HL-60/S4 treated with retinoic acid at 250 ng/mL for 4 days and 3 days (cell line): ENCODE results near the gene DCAF15.

Source experiments
- in situ Hi-C: fragments of 300-500 bp; cut with MboI; formaldehyde crosslinking; loops from 2 replicates; pipeline ENCODE4 v1.7.0; 2022; ENCODE audit warnings: low sequenced_read_pairs

Gene DCAF15

GRCh38 chr19:13930402-13930801 lies 21.9 kb upstream of the DCAF15 start:
- in situ Hi-C loops: no loop called here

GRCh38 chr19:13931391-13932148 lies 20.7 kb upstream of the DCAF15 start:
- in situ Hi-C loops: no loop called here

- in situ Hi-C loops: no loop called here
These were observed 20.1 kb upstream of the DCAF15 start for GRCh38 chr19:13932149-13932637.

DNA sequence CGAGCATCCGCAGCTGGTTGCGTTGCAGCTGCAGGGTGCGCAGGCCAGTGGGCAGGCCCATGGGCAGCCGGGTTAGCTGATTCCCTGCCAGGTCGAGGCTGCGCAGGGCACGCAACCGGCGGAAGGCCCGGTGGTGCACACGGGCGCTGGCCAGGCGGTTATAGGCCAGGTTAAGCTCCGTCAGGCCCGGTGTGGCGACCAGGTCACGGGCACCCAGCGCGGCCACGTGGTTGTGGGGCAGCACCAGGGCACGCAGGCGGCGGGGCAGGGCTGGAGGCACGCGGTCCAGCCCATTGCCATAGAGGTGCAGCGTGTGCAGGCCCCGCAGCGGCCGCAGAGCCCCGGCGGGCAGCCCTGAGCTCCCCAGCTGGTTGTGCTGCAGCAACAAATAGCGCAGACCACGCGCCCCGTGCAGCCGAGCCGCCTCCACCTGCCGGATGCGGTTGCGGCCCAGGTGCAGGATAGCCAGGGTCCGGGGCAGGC lies 19.4 kb upstream of the DCAF15 start:
- in situ Hi-C loops: no loop called here

DNA sequence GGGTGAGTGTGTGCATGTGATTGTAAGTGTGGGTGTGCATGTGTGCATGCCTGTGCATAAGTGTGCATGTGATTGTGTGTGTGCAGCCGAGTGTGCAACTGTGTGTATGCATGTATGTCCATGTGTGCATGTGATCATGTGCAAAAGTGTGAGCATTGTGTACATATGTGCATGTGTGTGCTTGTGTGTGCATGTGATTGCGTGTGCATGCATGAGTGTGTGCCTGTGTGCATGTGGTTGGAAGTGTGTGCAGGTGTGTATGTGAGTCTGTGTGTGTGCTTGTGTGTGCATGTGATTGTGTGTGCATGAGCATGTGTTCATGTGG lies 17.6 kb upstream of the DCAF15 start:
- in situ Hi-C loops: no loop called here

DNA sequence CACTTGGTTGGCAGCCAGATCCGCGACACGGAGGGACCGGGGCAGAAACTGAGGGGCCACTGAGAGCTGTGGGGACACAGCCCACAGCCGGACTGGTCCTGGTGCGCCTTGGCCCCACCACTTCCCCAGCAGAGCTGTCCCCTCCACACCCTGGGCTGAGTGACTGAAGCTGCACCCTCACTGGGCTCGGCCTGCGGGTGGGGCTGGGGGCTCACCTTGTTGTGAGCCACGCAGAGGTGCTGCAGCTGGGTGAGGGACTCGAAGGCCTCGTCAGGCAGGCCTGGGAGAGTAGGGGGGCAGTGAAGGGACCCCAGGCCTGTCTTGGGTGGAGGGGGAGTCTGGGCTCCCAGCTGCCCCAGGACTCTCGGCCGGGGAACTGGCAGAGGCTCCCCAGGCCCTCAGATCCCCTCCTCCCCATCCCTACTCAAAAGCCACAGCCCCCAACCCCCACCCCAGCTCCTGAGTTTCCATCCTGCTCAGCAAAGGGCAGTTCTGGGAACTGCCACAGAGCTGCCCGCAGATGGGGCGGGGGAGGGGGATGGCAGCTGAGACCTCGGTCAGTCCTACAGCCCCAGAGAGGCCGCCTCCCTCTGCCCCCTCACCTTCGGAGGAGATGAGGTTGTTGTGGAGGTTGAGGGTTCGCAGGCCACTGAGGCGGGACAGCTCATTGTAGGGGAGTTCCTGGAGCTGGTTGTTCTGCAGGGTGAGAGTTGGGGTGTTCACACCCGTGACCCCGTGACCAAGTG lies 16.4 kb upstream of the DCAF15 start:
- in situ Hi-C loops: no loop called here

GRCh38 chr19:13937479-13938300 lies 14.6 kb upstream of the DCAF15 start:
- in situ Hi-C loops: no loop called here

GRCh38 chr19:13938301-13939064 lies 13.8 kb upstream of the DCAF15 start, which contains the start of gene PODNL1:
Gene PODNL1, minus strand, starts transcription at chr19:13938417. Its CDS starts 236 bp downstream, at chr19:13938181.
- in situ Hi-C loops: no loop called here

GRCh38 chr19:13942023-13942684 lies 10.2 kb upstream of the DCAF15 start:
- in situ Hi-C loops: no loop called here

GRCh38 chr19:13946414-13946813 lies 5.9 kb upstream of the DCAF15 start:
- in situ Hi-C loops: no loop called here

- in situ Hi-C loops: no loop called here
These were observed 1.3 kb upstream of the DCAF15 start for GRCh38 chr19:13951043-13951442.

- in situ Hi-C loops: no loop called here
These were observed 533 bp upstream of the DCAF15 start for GRCh38 chr19:13951799-13952153.

DNA sequence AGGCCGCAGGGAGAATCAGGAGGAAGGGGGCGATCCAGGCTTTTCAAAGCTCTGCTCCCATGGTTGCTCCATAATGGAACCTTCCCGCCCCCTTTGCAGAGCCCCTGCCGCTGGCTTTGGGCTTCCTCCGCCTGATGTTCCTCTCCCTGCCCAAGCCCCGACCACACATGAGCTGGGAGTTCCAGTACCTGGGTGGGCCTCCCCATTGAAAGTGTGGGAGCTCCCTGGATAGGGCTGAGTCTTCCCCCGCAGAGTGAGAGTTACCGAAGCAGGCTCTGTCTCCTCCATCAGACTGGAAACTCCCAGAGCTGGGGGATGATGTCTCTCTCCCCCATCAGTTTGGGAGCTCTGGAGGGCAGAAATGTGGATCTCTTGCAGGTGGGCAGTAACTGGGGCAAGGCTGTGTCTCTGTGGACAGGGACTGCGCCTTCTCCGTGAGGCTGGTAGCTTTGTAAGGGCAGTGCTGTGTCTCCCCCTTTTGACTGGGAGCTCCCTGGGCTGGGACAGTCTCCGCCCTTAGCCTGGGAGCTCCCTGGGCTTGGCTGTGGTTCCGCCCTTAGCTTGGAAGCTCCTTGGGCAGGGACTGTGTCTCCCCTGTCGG lies 722 bp downstream of the DCAF15 start:
- in situ Hi-C loops: no loop called here

GRCh38 chr19:13954185-13954584 lies 1.9 kb downstream of the DCAF15 start:
- in situ Hi-C loops: no loop called here

DNA sequence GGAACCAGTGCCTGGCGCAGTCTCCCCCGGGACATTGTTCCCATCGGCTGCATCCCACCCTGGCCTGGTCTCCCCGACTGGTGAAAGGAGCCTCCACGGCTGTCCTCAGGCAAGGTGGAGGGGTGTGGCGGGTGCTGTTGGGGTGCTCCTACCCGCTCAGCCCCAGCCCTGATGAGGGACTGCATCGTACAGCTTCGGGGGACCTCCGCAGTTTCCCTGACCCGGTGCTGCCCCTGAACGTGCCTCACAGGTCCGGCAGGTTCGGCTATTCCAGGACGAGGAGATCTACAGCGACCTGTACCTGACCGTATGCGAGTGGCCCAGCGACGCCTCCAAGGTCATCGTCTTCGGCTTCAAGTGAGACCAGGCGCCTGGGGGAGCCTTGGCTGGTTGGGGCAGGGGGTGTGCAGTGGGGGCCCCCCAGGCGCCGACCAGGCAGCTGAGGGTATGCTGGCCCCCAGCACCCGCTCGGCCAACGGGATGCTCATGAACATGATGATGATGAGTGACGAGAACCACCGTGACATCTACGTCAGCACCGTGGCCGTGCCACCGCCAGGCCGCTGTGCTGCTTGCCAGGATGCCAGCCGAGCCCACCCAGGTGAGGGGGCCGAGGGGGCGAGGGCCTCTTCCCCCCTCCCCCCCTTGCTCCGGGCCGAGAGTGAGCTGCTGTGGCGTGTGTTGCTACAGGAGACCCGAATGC lies 3.5 kb downstream of the DCAF15 start:
- in situ Hi-C loops: no loop called here

DNA sequence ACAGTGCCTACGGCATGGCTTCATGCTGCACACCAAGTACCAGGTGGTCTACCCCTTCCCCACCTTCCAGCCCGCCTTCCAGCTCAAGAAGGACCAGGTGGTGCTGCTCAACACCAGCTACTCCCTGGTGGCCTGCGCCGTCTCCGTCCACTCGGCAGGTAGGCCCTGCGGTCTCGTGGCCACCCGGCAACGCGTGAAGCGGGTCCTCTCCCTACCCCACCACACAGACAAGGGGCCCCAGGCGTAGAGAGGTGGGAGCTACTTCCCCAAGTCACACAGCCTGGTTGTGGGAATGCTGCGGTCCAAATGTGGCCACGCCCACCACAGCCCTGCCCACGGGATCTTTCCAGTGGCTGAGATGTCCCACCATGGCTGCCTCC lies 4.0 kb downstream of the DCAF15 start:
- in situ Hi-C loops: no loop called here

- in situ Hi-C loops: no loop called here
These were observed 4.7 kb downstream of the DCAF15 start for GRCh38 chr19:13957051-13957450.

DNA sequence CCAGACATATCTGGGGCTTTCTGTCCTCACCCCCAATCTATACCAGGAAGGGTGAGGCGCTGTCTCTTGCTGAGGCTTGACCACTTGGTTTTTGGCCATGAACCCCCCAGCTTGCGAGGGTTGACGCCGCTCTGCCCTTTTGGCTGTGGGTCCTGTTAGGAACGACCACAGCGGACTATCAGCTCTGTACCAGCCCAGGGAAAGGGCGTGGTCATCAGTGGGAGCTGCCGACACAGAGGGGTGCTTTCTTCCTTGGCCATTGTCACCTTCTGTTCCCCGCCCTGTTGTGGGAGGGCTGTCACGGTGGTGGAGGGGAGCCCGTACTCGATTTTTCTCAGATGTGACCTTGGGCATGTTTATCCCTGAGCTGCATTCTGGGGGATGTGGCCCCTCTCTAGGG lies 5.7 kb downstream of the DCAF15 start:
- in situ Hi-C loops: no loop called here
